K562 (cell line): ENCODE measurements around the gene TXNIP. TPM values are rescaled to one million over a fixed set of nuclear protein-coding genes. Genes with fewer than 3 reads are reported as not detected.

Experiments
- BHLHE40 ChIP-seq: IDR thresholded peaks from 2 replicates; pipeline ENCODE4 v1.6.1; 2011; ENCODE audit warnings: low read length, improper control_type of control experiment
- CCAR2 ChIP-seq: fragments of 200-400 bp; formaldehyde crosslinking; IDR thresholded peaks from 2 replicates; pipeline ENCODE4 v1.6.1; 2017; ENCODE audit warnings: mild to moderate bottlenecking, low read depth, low read length
- CHCHD3 ChIP-seq: fragments of 250-450 bp; sonication (Bioruptor Pico); IDR thresholded peaks from 2 replicates; pipeline ENCODE4 v2.1.2; 2022; ENCODE audit warnings: mild to moderate bottlenecking
- DPF2 ChIP-seq: fragments of 450-650 bp; IDR thresholded peaks from 2 replicates; pipeline ENCODE4 v1.6.1; 2016
- E2F3 ChIP-seq: fragments of 250-450 bp; sonication (Bioruptor Pico); IDR thresholded peaks from 2 replicates; pipeline ENCODE4 v1.4.0; 2020; ENCODE audit warnings: mild to moderate bottlenecking
- ETV1 ChIP-seq: fragments of 450-650 bp; conservative IDR thresholded peaks from 2 replicates; pipeline ENCODE4 v1.6.1; 2016; ENCODE audit warnings: missing genetic modification characterization, control low read depth, low read depth, missing compliant biosample characterization
- KAT8 ChIP-seq: fragments of 450-650 bp; IDR thresholded peaks from 2 replicates; pipeline ENCODE4 v1.6.1; 2016; ENCODE audit warnings: low read depth, mild to moderate bottlenecking
- KLF16 ChIP-seq: IDR thresholded peaks from 2 replicates; pipeline ENCODE4 v1.6.1; 2016; ENCODE audit warnings: antibody characterized with exemption
- POLR2AphosphoS2 ChIP-seq: IDR thresholded peaks from 2 replicates; pipeline ENCODE4 v1.6.1; 2012; ENCODE audit warnings: low read length, improper control_type of control experiment
- RBFOX2 ChIP-seq: fragments of 200-400 bp; formaldehyde crosslinking; IDR thresholded peaks from 2 replicates; pipeline ENCODE4 v1.6.1; 2017; ENCODE audit warnings: low read depth, mild to moderate bottlenecking, low read length, moderate library complexity
- SMAD1 ChIP-seq: fragments of 150-350 bp; IDR thresholded peaks from 2 replicates; pipeline ENCODE4 v1.6.1; 2014; ENCODE audit warnings: low read length, low read depth; ENCODE audit not compliant: partially characterized antibody
- TCFL5 ChIP-seq: fragments of 250-450 bp; sonication (Bioruptor Pico); conservative IDR thresholded peaks from 2 replicates; pipeline ENCODE4 v1.6.1; 2021; ENCODE audit warnings: mild to moderate bottlenecking, moderate library complexity, matching md5 sums
- ZNF224 ChIP-seq: sonication (generic); formaldehyde crosslinking; IDR thresholded peaks from 2 replicates; pipeline ENCODE4 v1.8.0; 2022; ENCODE audit warnings: mild to moderate bottlenecking, missing genetic modification reagents
- ZNF507 ChIP-seq: conservative IDR thresholded peaks from 2 replicates; pipeline ENCODE4 v1.6.1; 2017; ENCODE audit warnings: missing genetic modification characterization, missing compliant biosample characterization
- polyA plus RNA-seq, 8 experiments: library from polyadenylated mRNA; depleted of rRNA in 4 of 8; stranded (reverse) in 5 of 8; unstranded in 3 of 8; fragments of >200 nt; fragmentation: Nextera tagmentation in 2 of 8; fragmentation: Illumina TruSeq in 1 of 8; extraction: Ambion mirVana in 2 of 8; extraction: Trizol in 1 of 8; gene quantifications; 2 replicates each; pipeline versions ENCODE4 v1.2.1 to v1.2.3, GENCODE V29; 2011 to 2014; ENCODE audit warnings: inconsistent platforms in 1 of 8, missing spikeins in 1 of 8
- total RNA-seq, 7 experiments: library from RNA; depleted of rRNA in 6 of 7; stranded (reverse); fragments of >200 nt in 6 of 7; fragmentation: Illumina TruSeq in 2 of 7; extraction: Trizol in 2 of 7; gene quantifications; 2 replicates each; pipeline versions ENCODE4 v1.2.1 to v1.2.3, GENCODE V29; 2011 to 2021; ENCODE audit warnings: low replicate concordance in 1 of 7
- TF ChIP-seq, protein P1 (sequence below): sonication (generic); formaldehyde crosslinking; IDR thresholded peaks from 2 replicates; pipeline ENCODE4 v1.8.0; 2022; ENCODE audit warnings: mild to moderate bottlenecking, missing genetic modification reagents
- TF ChIP-seq, protein P2 (sequence below): fragments of 450-650 bp; formaldehyde crosslinking; IDR thresholded peaks from 2 replicates; pipeline ENCODE4 v1.4.0; 2020; ENCODE audit warnings: mild to moderate bottlenecking, moderate library complexity
- TF ChIP-seq, protein P3 (sequence below): fragments of 450-650 bp; formaldehyde crosslinking; IDR thresholded peaks from 2 replicates; pipeline ENCODE4 v1.4.0; 2022; ENCODE audit warnings: missing genetic modification characterization
- TF ChIP-seq, protein P4 (sequence below): fragments of 250-450 bp; sonication (Bioruptor Pico); IDR thresholded peaks from 2 replicates; pipeline ENCODE4 v1.8.0; 2022; ENCODE audit warnings: moderate library complexity, mild to moderate bottlenecking, inconsistent platforms
- TF ChIP-seq, protein P5 (sequence below): sonication (generic); formaldehyde crosslinking; IDR thresholded peaks from 2 replicates; pipeline ENCODE4 v1.8.0; 2022; ENCODE audit warnings: missing genetic modification reagents, mild to moderate bottlenecking, moderate library complexity, borderline replicate concordance

Gene TXNIP
- total and polyA plus RNA-seq, 9 of the 15 experiments (the other 6 are each of a cell fraction or from before 2014, with no cell fraction given), result 120 to 499 (median 257) TPM

GRCh38 chr1:145978854-145979745 is 17.3 kb downstream of the TXNIP start (continued):
- 0 out of 2 replicates have a peak, but pooled peaks have one; percentile 67 for TF ChIP-seq TCFL5 (CRISPR knock-in tag)
- TF ChIP-seq, protein P1, sequence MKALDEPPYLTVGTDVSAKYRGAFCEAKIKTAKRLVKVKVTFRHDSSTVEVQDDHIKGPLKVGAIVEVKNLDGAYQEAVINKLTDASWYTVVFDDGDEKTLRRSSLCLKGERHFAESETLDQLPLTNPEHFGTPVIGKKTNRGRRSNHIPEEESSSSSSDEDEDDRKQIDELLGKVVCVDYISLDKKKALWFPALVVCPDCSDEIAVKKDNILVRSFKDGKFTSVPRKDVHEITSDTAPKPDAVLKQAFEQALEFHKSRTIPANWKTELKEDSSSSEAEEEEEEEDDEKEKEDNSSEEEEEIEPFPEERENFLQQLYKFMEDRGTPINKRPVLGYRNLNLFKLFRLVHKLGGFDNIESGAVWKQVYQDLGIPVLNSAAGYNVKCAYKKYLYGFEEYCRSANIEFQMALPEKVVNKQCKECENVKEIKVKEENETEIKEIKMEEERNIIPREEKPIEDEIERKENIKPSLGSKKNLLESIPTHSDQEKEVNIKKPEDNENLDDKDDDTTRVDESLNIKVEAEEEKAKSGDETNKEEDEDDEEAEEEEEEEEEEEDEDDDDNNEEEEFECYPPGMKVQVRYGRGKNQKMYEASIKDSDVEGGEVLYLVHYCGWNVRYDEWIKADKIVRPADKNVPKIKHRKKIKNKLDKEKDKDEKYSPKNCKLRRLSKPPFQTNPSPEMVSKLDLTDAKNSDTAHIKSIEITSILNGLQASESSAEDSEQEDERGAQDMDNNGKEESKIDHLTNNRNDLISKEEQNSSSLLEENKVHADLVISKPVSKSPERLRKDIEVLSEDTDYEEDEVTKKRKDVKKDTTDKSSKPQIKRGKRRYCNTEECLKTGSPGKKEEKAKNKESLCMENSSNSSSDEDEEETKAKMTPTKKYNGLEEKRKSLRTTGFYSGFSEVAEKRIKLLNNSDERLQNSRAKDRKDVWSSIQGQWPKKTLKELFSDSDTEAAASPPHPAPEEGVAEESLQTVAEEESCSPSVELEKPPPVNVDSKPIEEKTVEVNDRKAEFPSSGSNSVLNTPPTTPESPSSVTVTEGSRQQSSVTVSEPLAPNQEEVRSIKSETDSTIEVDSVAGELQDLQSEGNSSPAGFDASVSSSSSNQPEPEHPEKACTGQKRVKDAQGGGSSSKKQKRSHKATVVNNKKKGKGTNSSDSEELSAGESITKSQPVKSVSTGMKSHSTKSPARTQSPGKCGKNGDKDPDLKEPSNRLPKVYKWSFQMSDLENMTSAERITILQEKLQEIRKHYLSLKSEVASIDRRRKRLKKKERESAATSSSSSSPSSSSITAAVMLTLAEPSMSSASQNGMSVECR (CRISPR knock-in tag), result 0 out of 2 replicates have a peak, but pooled peaks have one; percentile 19
- no peak for TF ChIP-seq CCAR2
- TF ChIP-seq ETV1 (tag), result peak; percentile 99
- no peak for TF ChIP-seq KLF16
- peak; percentile 67 for TF ChIP-seq BHLHE40
- TF ChIP-seq RBFOX2, result 0 out of 2 replicates have a peak, but pooled peaks have one; percentile 13
- TF ChIP-seq E2F3 (CRISPR knock-in tag), result 0 out of 2 replicates have a peak, but pooled peaks have one; percentile 34
- TF ChIP-seq KAT8, result peak; percentile 71
- TF ChIP-seq ZNF224 (CRISPR knock-in tag), result no peak
- no peak for TF ChIP-seq CHCHD3
- TF ChIP-seq, protein P2, sequence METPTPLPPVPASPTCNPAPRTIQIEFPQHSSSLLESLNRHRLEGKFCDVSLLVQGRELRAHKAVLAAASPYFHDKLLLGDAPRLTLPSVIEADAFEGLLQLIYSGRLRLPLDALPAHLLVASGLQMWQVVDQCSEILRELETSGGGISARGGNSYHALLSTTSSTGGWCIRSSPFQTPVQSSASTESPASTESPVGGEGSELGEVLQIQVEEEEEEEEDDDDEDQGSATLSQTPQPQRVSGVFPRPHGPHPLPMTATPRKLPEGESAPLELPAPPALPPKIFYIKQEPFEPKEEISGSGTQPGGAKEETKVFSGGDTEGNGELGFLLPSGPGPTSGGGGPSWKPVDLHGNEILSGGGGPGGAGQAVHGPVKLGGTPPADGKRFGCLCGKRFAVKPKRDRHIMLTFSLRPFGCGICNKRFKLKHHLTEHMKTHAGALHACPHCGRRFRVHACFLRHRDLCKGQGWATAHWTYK, result 0 out of 2 replicates have a peak, but pooled peaks have one; percentile 69
- TF ChIP-seq, protein P3, sequence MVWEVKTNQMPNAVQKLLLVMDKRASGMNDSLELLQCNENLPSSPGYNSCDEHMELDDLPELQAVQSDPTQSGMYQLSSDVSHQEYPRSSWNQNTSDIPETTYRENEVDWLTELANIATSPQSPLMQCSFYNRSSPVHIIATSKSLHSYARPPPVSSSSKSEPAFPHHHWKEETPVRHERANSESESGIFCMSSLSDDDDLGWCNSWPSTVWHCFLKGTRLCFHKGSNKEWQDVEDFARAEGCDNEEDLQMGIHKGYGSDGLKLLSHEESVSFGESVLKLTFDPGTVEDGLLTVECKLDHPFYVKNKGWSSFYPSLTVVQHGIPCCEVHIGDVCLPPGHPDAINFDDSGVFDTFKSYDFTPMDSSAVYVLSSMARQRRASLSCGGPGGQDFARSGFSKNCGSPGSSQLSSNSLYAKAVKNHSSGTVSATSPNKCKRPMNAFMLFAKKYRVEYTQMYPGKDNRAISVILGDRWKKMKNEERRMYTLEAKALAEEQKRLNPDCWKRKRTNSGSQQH (CRISPR knock-in tag), result peak; percentile 40; the same call in 1 of the 2 replicates
- no peak for TF ChIP-seq SMAD1
- no peak for TF ChIP-seq ZNF507 (tag)
- TF ChIP-seq POLR2AphosphoS2, result no peak; the same call in 1 of the 2 replicates
- TF ChIP-seq, protein P4, sequence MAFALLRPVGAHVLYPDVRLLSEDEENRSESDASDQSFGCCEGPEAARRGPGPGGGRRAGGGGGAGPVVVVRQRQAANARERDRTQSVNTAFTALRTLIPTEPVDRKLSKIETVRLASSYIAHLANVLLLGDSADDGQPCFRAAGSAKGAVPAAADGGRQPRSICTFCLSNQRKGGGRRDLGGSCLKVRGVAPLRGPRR, result 0 out of 2 replicates have a peak, but pooled peaks have one; percentile 30
- TF ChIP-seq, protein P5, sequence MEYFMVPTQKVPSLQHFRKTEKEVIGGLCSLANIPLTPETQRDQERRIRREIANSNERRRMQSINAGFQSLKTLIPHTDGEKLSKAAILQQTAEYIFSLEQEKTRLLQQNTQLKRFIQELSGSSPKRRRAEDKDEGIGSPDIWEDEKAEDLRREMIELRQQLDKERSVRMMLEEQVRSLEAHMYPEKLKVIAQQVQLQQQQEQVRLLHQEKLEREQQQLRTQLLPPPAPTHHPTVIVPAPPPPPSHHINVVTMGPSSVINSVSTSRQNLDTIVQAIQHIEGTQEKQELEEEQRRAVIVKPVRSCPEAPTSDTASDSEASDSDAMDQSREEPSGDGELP (CRISPR knock-in tag), result peak; percentile 81
- peak; percentile 92 for TF ChIP-seq DPF2
